Lung (tissue), 12 donors: ENCODE data around the gene PPIL1. TPM values are rescaled to one million over a fixed set of nuclear protein-coding genes. Genes with fewer than 3 reads are reported as not detected.

Experiments
- ATAC-seq: fragments of 200-7000 bp; cut with Tn5 transposase; one replicate; pipeline ENCODE4 v1.9.1; 2020; ENCODE audit warnings: moderate number of reproducible peaks; ENCODE audit not compliant: insufficient read depth, low FRiP score
- DNase-seq, 3 donors: peaks; one replicate each; pipeline ENCODE4 v3.0.0-alpha.2; 2013 to 2017
- H3K27ac ChIP-seq, 2 donors: one replicate each; pipeline ENCODE4 v1.5.1; 2013; ENCODE audit warnings: mild to moderate bottlenecking in 2 of 2, moderate library complexity in 2 of 2, control low read depth in 1 of 2, inconsistent platforms in 1 of 2, low read depth in 1 of 2, low read length in 1 of 2
- H3K27me3 ChIP-seq, 3 donors: one replicate each; pipeline ENCODE4 v1.5.1; 2013; ENCODE audit warnings: low read length in 2 of 3; ENCODE audit not compliant: control insufficient read depth in 3 of 3, insufficient read depth in 3 of 3
- H3K36me3 ChIP-seq, 4 donors: one replicate each; pipeline ENCODE4 v1.5.1; 2013; ENCODE audit warnings: low read length in 4 of 4, mild to moderate bottlenecking in 1 of 4, moderate library complexity in 1 of 4; ENCODE audit not compliant: control insufficient read depth in 4 of 4, insufficient read depth in 4 of 4
- H3K4me1 ChIP-seq, 5 donors: one replicate each; pipeline ENCODE4 v1.5.1; 2013; ENCODE audit warnings: low read length in 5 of 5, mild to moderate bottlenecking in 2 of 5, moderate library complexity in 1 of 5; ENCODE audit not compliant: control insufficient read depth in 5 of 5, insufficient read depth in 5 of 5
- H3K4me3 ChIP-seq: one replicate; pipeline ENCODE4 v1.5.1; 2013; ENCODE audit warnings: mild to moderate bottlenecking, control low read depth, moderate library complexity
- H3K9ac ChIP-seq, 2 donors: one replicate each; pipeline ENCODE4 v1.5.1; 2013; ENCODE audit warnings: low read length in 2 of 2, control low read depth in 1 of 2; ENCODE audit not compliant: insufficient read depth in 1 of 2
- H3K9me3 ChIP-seq, 4 donors: one replicate each; pipeline ENCODE4 v1.5.1; 2013; ENCODE audit warnings: low read length in 3 of 4, mild to moderate bottlenecking in 1 of 4, moderate library complexity in 1 of 4; ENCODE audit not compliant: control insufficient read depth in 4 of 4, insufficient read depth in 3 of 4
- WGBS, 2 donors: extraction: QIAGEN DNeasy Blood & Tissue Kit; methylation state at CpG; one replicate each; pipeline ENCODE4 v1.1.7; 2013; 5-methylcytosine and 5-hydroxymethylcytosine counted together
- polyA plus RNA-seq, 2 donors: library from polyadenylated mRNA; stranded (reverse); fragments of 200-250 nt; gene quantifications; one replicate each; pipeline ENCODE4 v1.2.1, GENCODE V29; 2013
- total RNA-seq, 2 donors: library from RNA; depleted of rRNA in 1 of 2; stranded (reverse); fragments of >200 nt in 1 of 2; gene quantifications; one replicate each; pipeline ENCODE4 v1.2.1, GENCODE V29; 2014 to 2021
- TF ChIP-seq, protein P1 (sequence below): IDR thresholded peaks from 2 replicates; pipeline ENCODE4 v1.5.1; 2012; ENCODE audit warnings: mild to moderate bottlenecking; ENCODE audit errors: control extremely low read depth, extremely low read depth
- donor health status: control.
- donor health status: control.
- donor health status: Bipolar disorder and iron deficiency.
- donor health status: healthy.
- donor health status: DM: yes; HTN: yes; CAD: no.

Gene PPIL1
- total and polyA plus RNA-seq, 4 donors: 12.3 to 30.2 (median 20.1) TPM

GRCh38 chr6:36906539-36907325 lies 32.1 kb upstream of the PPIL1 start:
- TF ChIP-seq, protein P1, sequence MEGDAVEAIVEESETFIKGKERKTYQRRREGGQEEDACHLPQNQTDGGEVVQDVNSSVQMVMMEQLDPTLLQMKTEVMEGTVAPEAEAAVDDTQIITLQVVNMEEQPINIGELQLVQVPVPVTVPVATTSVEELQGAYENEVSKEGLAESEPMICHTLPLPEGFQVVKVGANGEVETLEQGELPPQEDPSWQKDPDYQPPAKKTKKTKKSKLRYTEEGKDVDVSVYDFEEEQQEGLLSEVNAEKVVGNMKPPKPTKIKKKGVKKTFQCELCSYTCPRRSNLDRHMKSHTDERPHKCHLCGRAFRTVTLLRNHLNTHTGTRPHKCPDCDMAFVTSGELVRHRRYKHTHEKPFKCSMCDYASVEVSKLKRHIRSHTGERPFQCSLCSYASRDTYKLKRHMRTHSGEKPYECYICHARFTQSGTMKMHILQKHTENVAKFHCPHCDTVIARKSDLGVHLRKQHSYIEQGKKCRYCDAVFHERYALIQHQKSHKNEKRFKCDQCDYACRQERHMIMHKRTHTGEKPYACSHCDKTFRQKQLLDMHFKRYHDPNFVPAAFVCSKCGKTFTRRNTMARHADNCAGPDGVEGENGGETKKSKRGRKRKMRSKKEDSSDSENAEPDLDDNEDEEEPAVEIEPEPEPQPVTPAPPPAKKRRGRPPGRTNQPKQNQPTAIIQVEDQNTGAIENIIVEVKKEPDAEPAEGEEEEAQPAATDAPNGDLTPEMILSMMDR: no peak
- ATAC-seq (peak; percentile 41), DNase-seq (peak; percentile 41 to 81 (median 55))
- Histone ChIP-seq H3K27me3 (no peaks in the 10 kb centered on the region), H3K4me1 (peaks cover 7 to 16% (median 12%) of the 10 kb centered on the region in 5 donors), H3K4me3 (no peak overlapping the region), H3K36me3 (peaks cover 3 to 21% (median 15%) of the 10 kb centered on the region in 4 donors), H3K27ac (peak overlapping the region in 1 of 2 donors; percentile 63), H3K9me3 (no peaks in the 10 kb centered on the region), H3K9ac (no peak overlapping the region)
- 10 to 30% methylated on average over 2 of the region's 2 CpGs for WGBS, 2 donors

- TF ChIP-seq, protein P1: no peak
- DNase-seq (no peak), ATAC-seq (no peak)
- Histone ChIP-seq H3K27me3 (no peaks in the 10 kb centered on the region), H3K4me3 (no peak overlapping the region), H3K36me3 (peaks cover 3 to 21% (median 16%) of the 10 kb centered on the region in 4 donors), H3K9me3 (no peaks in the 10 kb centered on the region), H3K4me1 (peaks cover 7 to 16% (median 12%) of the 10 kb centered on the region in 5 donors), H3K27ac (no peak overlapping the region), H3K9ac (no peak overlapping the region)
- 92 to 94% methylated on average over 5 of the region's 5 CpGs for WGBS, 2 donors
Observed at GRCh38 chr6:36904851-36905393, 30.3 kb upstream of the PPIL1 start.

GRCh38 chr6:36904114-36904513 lies 29.5 kb upstream of the PPIL1 start:
- Histone ChIP-seq H3K27ac (no peak overlapping the region), H3K9me3 (no peaks in the 10 kb centered on the region), H3K36me3 (peaks cover 3 to 24% (median 15%) of the 10 kb centered on the region in 4 donors), H3K9ac (no peak overlapping the region), H3K4me3 (no peak overlapping the region), H3K27me3 (no peaks in the 10 kb centered on the region), H3K4me1 (peaks cover 7 to 16% (median 12%) of the 10 kb centered on the region in 5 donors)
- 83 to 88% methylated on average over 4 of the region's 4 CpGs for WGBS, 2 donors
- ATAC-seq (no peak), DNase-seq (no peak)
- TF ChIP-seq, protein P1: no peak
